Endothelial cell of umbilical vein (primary cell): Measurements from ENCODE around the gene ITFG1.

Experiments
- EZH2 ChIP-seq: IDR thresholded peaks from 2 replicates; pipeline ENCODE4 v1.6.1; 2012; ENCODE audit warnings: borderline replicate concordance, low read depth, mild to moderate bottlenecking, moderate library complexity, low read length, inconsistent platforms; ENCODE audit not compliant: severe bottlenecking
- POLR2A ChIP-seq: IDR thresholded peaks from 2 replicates; pipeline ENCODE4 v1.6.1; 2012; ENCODE audit warnings: low read depth, mild to moderate bottlenecking, control low read depth, low read length
- POLR2AphosphoS5 ChIP-seq: IDR thresholded peaks from 2 replicates; pipeline ENCODE4 v1.6.1; 2012; ENCODE audit warnings: low read depth, mild to moderate bottlenecking, control low read depth, low read length, moderate library complexity; ENCODE audit not compliant: insufficient read depth
- TF ChIP-seq, protein P1 (sequence below), 2 donors: IDR thresholded peaks; 1 replicate in 1 of 2; 2 replicates in 1 of 2; pipeline ENCODE4 v1.5.1; 2011; ENCODE audit warnings: low read length in 2 of 2, mild to moderate bottlenecking in 2 of 2, moderate library complexity in 2 of 2, control low read depth in 1 of 2, inconsistent platforms in 1 of 2, low read depth in 1 of 2; ENCODE audit not compliant: insufficient read depth in 1 of 2; ENCODE audit errors: extremely low read depth in 1 of 2
- TF ChIP-seq, protein P2 (sequence below): IDR thresholded peaks from 2 replicates; pipeline ENCODE4 v1.6.1; 2011; ENCODE audit not compliant: insufficient read depth, insufficient read length

DNA sequence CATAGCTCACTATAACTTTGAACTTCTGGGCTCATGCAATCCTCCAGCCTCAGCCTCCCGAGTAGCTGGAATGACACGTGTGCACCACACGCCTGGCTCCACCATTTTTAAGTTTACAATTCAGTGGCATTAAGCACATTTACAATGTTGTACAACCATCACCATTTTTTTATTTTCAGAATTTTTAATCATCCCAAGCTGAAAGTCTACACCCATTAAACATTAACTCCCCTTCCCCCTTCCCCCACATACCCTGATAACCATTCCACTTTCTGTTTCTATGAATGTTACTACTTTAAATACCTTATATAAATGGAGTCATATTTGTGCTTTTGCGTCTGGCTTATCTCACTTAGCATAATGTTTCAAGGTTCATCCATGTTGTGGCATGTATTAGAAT, 335.1 kb downstream of the ITFG1 start:
- TF ChIP-seq, protein P1, sequence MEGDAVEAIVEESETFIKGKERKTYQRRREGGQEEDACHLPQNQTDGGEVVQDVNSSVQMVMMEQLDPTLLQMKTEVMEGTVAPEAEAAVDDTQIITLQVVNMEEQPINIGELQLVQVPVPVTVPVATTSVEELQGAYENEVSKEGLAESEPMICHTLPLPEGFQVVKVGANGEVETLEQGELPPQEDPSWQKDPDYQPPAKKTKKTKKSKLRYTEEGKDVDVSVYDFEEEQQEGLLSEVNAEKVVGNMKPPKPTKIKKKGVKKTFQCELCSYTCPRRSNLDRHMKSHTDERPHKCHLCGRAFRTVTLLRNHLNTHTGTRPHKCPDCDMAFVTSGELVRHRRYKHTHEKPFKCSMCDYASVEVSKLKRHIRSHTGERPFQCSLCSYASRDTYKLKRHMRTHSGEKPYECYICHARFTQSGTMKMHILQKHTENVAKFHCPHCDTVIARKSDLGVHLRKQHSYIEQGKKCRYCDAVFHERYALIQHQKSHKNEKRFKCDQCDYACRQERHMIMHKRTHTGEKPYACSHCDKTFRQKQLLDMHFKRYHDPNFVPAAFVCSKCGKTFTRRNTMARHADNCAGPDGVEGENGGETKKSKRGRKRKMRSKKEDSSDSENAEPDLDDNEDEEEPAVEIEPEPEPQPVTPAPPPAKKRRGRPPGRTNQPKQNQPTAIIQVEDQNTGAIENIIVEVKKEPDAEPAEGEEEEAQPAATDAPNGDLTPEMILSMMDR (IDR thresholded peaks at IDR 0.05; ENCODE audit: extremely low read depth in 1 of 2, insufficient read depth in 1 of 2, low read depth in 1 of 2, low read length in 2 of 2): no peak
- TF ChIP-seq, protein P2, sequence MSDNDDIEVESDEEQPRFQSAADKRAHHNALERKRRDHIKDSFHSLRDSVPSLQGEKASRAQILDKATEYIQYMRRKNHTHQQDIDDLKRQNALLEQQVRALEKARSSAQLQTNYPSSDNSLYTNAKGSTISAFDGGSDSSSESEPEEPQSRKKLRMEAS: no peak
- no peak for TF ChIP-seq POLR2AphosphoS5
- no peak for TF ChIP-seq EZH2
- no peak for TF ChIP-seq POLR2A
